Activated naive CD4-positive, alpha-beta T cell treated with anti-CD3 and anti-CD28 coated beads, Interleukin-2, amount 10 ng/mL, durations not matched to agents 7 days and 5 days (primary cell): ENCODE measurements around the gene ACMSD.
"Not testable (repeated sequence)": the region's sequence is repeated elsewhere in the genome, so short reads cannot be mapped to it uniquely, and the experiment has no call there.

Experiments
- CTCF ChIA-PET: fragments of 350-600 bp; sonication (Branson Sonifier 250); formaldehyde crosslinking; loops from one replicate; lab custom pipeline; 2021; ENCODE audit warnings: antibody characterized with exemption; lab: Charles Lee
- DNase-seq: peaks from one replicate; pipeline ENCODE4 v3.0.0-alpha.2; 2020
- H3K27ac Mint-ChIP-seq: one replicate; pipeline ENCODE4 v1.8.0; 2021; ENCODE audit warnings: mild to moderate bottlenecking, moderate library complexity, mixed read lengths
- H3K27me3 Mint-ChIP-seq: one replicate; pipeline ENCODE4 v1.8.0; 2021; ENCODE audit warnings: mild to moderate bottlenecking, mixed read lengths
- H3K36me3 Mint-ChIP-seq: one replicate; pipeline ENCODE4 v1.8.0; 2021; ENCODE audit warnings: mixed read lengths
- H3K4me1 Mint-ChIP-seq: one replicate; pipeline ENCODE4 v1.8.0; 2021; ENCODE audit warnings: mixed read lengths
- H3K4me3 Mint-ChIP-seq: one replicate; pipeline ENCODE4 v1.8.0; 2021; ENCODE audit warnings: mild to moderate bottlenecking, moderate library complexity, mixed read lengths
- H3K9me3 Mint-ChIP-seq: one replicate; pipeline ENCODE4 v1.8.0; 2021; ENCODE audit warnings: mixed read lengths

ACMSD gene

GRCh38 chr2:134835471-134835870, 2.9 kb upstream of the ACMSD start:
- CTCF ChIA-PET = no interaction called here
- H3K27me3 Mint-ChIP-seq = peaks cover 3% of the 10 kb centered on the region
- H3K4me1 Mint-ChIP-seq = no peaks in the 10 kb centered on the region
- no peak overlapping the region for H3K27ac Mint-ChIP-seq
- no peaks in the 10 kb centered on the region for H3K9me3 Mint-ChIP-seq
- H3K36me3 Mint-ChIP-seq = no peaks in the 10 kb centered on the region
- H3K4me3 Mint-ChIP-seq = no peak overlapping the region
- no peak for DNase-seq

GRCh38 chr2:134836986-134837385, 1.4 kb upstream of the ACMSD start:
- no peak overlapping the region for H3K27ac Mint-ChIP-seq
- no peaks in the 10 kb centered on the region for H3K36me3 Mint-ChIP-seq
- H3K9me3 Mint-ChIP-seq = no peaks in the 10 kb centered on the region
- DNase-seq = no peak
- H3K27me3 Mint-ChIP-seq = peaks cover 3% of the 10 kb centered on the region
- CTCF ChIA-PET = no interaction called here
- H3K4me1 Mint-ChIP-seq = no peaks in the 10 kb centered on the region
- H3K4me3 Mint-ChIP-seq = no peak overlapping the region

GRCh38 chr2:134839649-134840048, 1.2 kb downstream of the ACMSD start:
- Mint-ChIP-seq H3K4me1 (no peaks in the 10 kb centered on the region), H3K4me3 (no peak overlapping the region), H3K27ac (no peak overlapping the region), H3K27me3 (peaks cover 3% of the 10 kb centered on the region), H3K9me3 (no peaks in the 10 kb centered on the region), H3K36me3 (no peaks in the 10 kb centered on the region)
- no peak for DNase-seq
- CTCF ChIA-PET = no interaction called here

GRCh38 chr2:134842930-134843490, 4.6 kb downstream of the ACMSD start:
- H3K4me1 Mint-ChIP-seq = no peaks in the 10 kb centered on the region
- no peaks in the 10 kb centered on the region for H3K9me3 Mint-ChIP-seq
- no peak overlapping the region for H3K27ac Mint-ChIP-seq
- DNase-seq = no peak
- H3K27me3 Mint-ChIP-seq = peaks cover 3% of the 10 kb centered on the region
- no peaks in the 10 kb centered on the region for H3K36me3 Mint-ChIP-seq
- no peak overlapping the region for H3K4me3 Mint-ChIP-seq
- CTCF ChIA-PET = no interaction called here

GRCh38 chr2:134843968-134844367, 5.6 kb downstream of the ACMSD start:
- Mint-ChIP-seq H3K36me3 (no peaks in the 10 kb centered on the region), H3K27me3 (peaks cover 3% of the 10 kb centered on the region), H3K9me3 (no peaks in the 10 kb centered on the region), H3K27ac (no peak overlapping the region), H3K4me3 (no peak overlapping the region), H3K4me1 (no peaks in the 10 kb centered on the region)
- DNase-seq = no peak
- CTCF ChIA-PET = no interaction called here

- CTCF ChIA-PET = no interaction called here
- H3K4me1 Mint-ChIP-seq = no peaks in the 10 kb centered on the region
- no peak for DNase-seq
- H3K9me3 Mint-ChIP-seq = no peaks in the 10 kb centered on the region
- no peak overlapping the region for H3K27ac Mint-ChIP-seq
- H3K36me3 Mint-ChIP-seq = no peaks in the 10 kb centered on the region
- H3K27me3 Mint-ChIP-seq = peaks cover 3% of the 10 kb centered on the region
- H3K4me3 Mint-ChIP-seq = no peak overlapping the region
Measured at GRCh38 chr2:134845028-134845427, 6.6 kb downstream of the ACMSD start.

GRCh38 chr2:134845719-134846118, 7.3 kb downstream of the ACMSD start:
- Mint-ChIP-seq H3K4me3 (no peak overlapping the region), H3K27me3 (no peaks in the 10 kb centered on the region)
- CTCF ChIA-PET = no interaction called here

GRCh38 chr2:134846213-134846612, 7.8 kb downstream of the ACMSD start:
- Mint-ChIP-seq H3K27me3 (no peaks in the 10 kb centered on the region), H3K4me1 (no peaks in the 10 kb centered on the region), H3K27ac (no peak overlapping the region), H3K36me3 (no peaks in the 10 kb centered on the region), H3K9me3 (no peaks in the 10 kb centered on the region), H3K4me3 (no peak overlapping the region)
- CTCF ChIA-PET = no interaction called here
- no peak for DNase-seq

More at GRCh38 chr2:134845719-134846118, 7.3 kb downstream of the ACMSD start:
- DNase-seq = no peak
- Mint-ChIP-seq H3K9me3 (no peaks in the 10 kb centered on the region), H3K36me3 (no peaks in the 10 kb centered on the region), H3K27ac (no peak overlapping the region), H3K4me1 (no peaks in the 10 kb centered on the region)

GRCh38 chr2:134847582-134847981, 9.2 kb downstream of the ACMSD start:
- DNase-seq, CTCF ChIA-PET, H3K4me1 Mint-ChIP-seq, H3K9me3 Mint-ChIP-seq, H3K27me3 Mint-ChIP-seq, H3K27ac Mint-ChIP-seq, H3K4me3 Mint-ChIP-seq, H3K36me3 Mint-ChIP-seq: not testable (repeated sequence)

GRCh38 chr2:134852518-134852917, 14.1 kb downstream of the ACMSD start:
- no peaks in the 10 kb centered on the region for H3K4me1 Mint-ChIP-seq
- no peak overlapping the region for H3K27ac Mint-ChIP-seq
- H3K4me3 Mint-ChIP-seq = no peak overlapping the region
- no peaks in the 10 kb centered on the region for H3K36me3 Mint-ChIP-seq
- no peaks in the 10 kb centered on the region for H3K9me3 Mint-ChIP-seq
- CTCF ChIA-PET = no interaction called here
- no peaks in the 10 kb centered on the region for H3K27me3 Mint-ChIP-seq
- no peak for DNase-seq

- Mint-ChIP-seq H3K36me3 (no peaks in the 10 kb centered on the region), H3K27ac (no peak overlapping the region), H3K4me1 (no peaks in the 10 kb centered on the region), H3K27me3 (no peaks in the 10 kb centered on the region), H3K9me3 (no peaks in the 10 kb centered on the region), H3K4me3 (no peak overlapping the region)
- CTCF ChIA-PET = interaction anchor here (1.1 kb wide), 1 partner anchor 42 kb away, joined by 4 read pairs; no protein-coding TSS in a partner anchor
- DNase-seq = no peak
Measured at GRCh38 chr2:134855709-134856108, 17.3 kb downstream of the ACMSD start.

GRCh38 chr2:134858245-134858644, 19.8 kb downstream of the ACMSD start:
- Mint-ChIP-seq H3K4me1 (no peaks in the 10 kb centered on the region), H3K36me3 (no peaks in the 10 kb centered on the region)
- no peak for DNase-seq

GRCh38 chr2:134861173-134861572, 22.8 kb downstream of the ACMSD start:
- Mint-ChIP-seq H3K9me3 (no peaks in the 10 kb centered on the region), H3K4me1 (no peaks in the 10 kb centered on the region), H3K27me3 (no peaks in the 10 kb centered on the region), H3K36me3 (no peaks in the 10 kb centered on the region), H3K27ac (no peak overlapping the region), H3K4me3 (no peak overlapping the region)
- CTCF ChIA-PET = no interaction called here
- no peak for DNase-seq

More at GRCh38 chr2:134858245-134858644, 19.8 kb downstream of the ACMSD start:
- Mint-ChIP-seq H3K27ac (no peak overlapping the region), H3K27me3 (no peaks in the 10 kb centered on the region), H3K9me3 (no peaks in the 10 kb centered on the region), H3K4me3 (no peak overlapping the region)
- CTCF ChIA-PET = interaction anchor here (0.6 kb wide), 1 partner anchor 39 kb away, joined by 3 read pairs; no protein-coding TSS in a partner anchor

- no peak for DNase-seq
- H3K9me3 Mint-ChIP-seq = no peaks in the 10 kb centered on the region
- H3K36me3 Mint-ChIP-seq = no peaks in the 10 kb centered on the region
- CTCF ChIA-PET = no interaction called here
- H3K27ac Mint-ChIP-seq = no peak overlapping the region
- H3K27me3 Mint-ChIP-seq = no peaks in the 10 kb centered on the region
- H3K4me3 Mint-ChIP-seq = no peak overlapping the region
- H3K4me1 Mint-ChIP-seq = no peaks in the 10 kb centered on the region
Measured at GRCh38 chr2:134862069-134862468, 23.7 kb downstream of the ACMSD start.

GRCh38 chr2:134862674-134863073, 24.3 kb downstream of the ACMSD start:
- Mint-ChIP-seq H3K27me3 (no peaks in the 10 kb centered on the region), H3K36me3 (no peaks in the 10 kb centered on the region), H3K4me1 (no peaks in the 10 kb centered on the region), H3K4me3 (no peak overlapping the region), H3K9me3 (no peaks in the 10 kb centered on the region), H3K27ac (no peak overlapping the region)
- no peak for DNase-seq
- CTCF ChIA-PET = no interaction called here

- CTCF ChIA-PET = no interaction called here
- no peaks in the 10 kb centered on the region for H3K36me3 Mint-ChIP-seq
- no peaks in the 10 kb centered on the region for H3K4me1 Mint-ChIP-seq
- H3K9me3 Mint-ChIP-seq = no peaks in the 10 kb centered on the region
- H3K27me3 Mint-ChIP-seq = no peaks in the 10 kb centered on the region
- H3K27ac Mint-ChIP-seq = no peak overlapping the region
- H3K4me3 Mint-ChIP-seq = no peak overlapping the region
- DNase-seq = no peak
Measured at GRCh38 chr2:134863446-134863845, 25.0 kb downstream of the ACMSD start.
